ENCODE results near the gene TAF11. TPM values are rescaled to one million over a fixed set of nuclear protein-coding genes. Genes with fewer than 3 reads are reported as not detected.
A peak's percentile ranks its signal among the peaks of the same experiment; 100 is the strongest.
"Not testable (repeated sequence)": the region's sequence is repeated elsewhere in the genome, so short reads cannot be mapped to it uniquely, and the experiment has no call there.

The TAF11 gene, protein sequence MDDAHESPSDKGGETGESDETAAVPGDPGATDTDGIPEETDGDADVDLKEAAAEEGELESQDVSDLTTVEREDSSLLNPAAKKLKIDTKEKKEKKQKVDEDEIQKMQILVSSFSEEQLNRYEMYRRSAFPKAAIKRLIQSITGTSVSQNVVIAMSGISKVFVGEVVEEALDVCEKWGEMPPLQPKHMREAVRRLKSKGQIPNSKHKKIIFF
- total RNA-seq = 10 to 100 TPM; 28.3 to 31.9 TPM

- H3K36me3 Mint-ChIP-seq (ENCODE audit: low read depth) = peaks cover 21% of the 10 kb centered on the region
- DNase-seq (peak; percentile 95), ATAC-seq (peak; percentile 85)
- H3K4me1 Mint-ChIP-seq (ENCODE audit: low read depth) = peaks cover 35% of the 10 kb centered on the region
- CTCF ChIA-PET = interaction anchor here (1.0 to 1.7 kb wide), 5 partner anchors 9 to 427 kb away, joined by 3 to 6 read pairs (median 4); partner anchors contain the start of genes BLTP3A and SNRPC
- H3K4me3 Mint-ChIP-seq = peak within 1 kb of the TSS; percentile 97
- peaks cover 7% of the 10 kb centered on the region for H3K27me3 Mint-ChIP-seq (ENCODE audit: low read depth)
- POLR2A ChIA-PET = interaction anchor here (0.6 to 3.1 kb wide), 28 partner anchors 9 to 1283 kb away, joined by 3 to 24 read pairs (median 3); partner anchors contain the start of genes BLTP3A, ILRUN, RPS10 and SNRPC
- peak within 1 kb of the TSS; percentile 99 for H3K27ac Mint-ChIP-seq
- H3K9me3 Mint-ChIP-seq (ENCODE audit: insufficient read depth) = no peaks in the 10 kb centered on the region
Measured at GRCh38 chr6:34887753-34888513, at the start of gene TAF11. Gene TAF11 (minus strand): TSS chr6:34888042. CDS start chr6:34887957, 85 bp downstream.

- Mint-ChIP-seq H3K27ac (no peak overlapping the region), H3K27me3 (ENCODE audit: low read depth) (peaks cover 6% of the 10 kb centered on the region), H3K9me3 (ENCODE audit: insufficient read depth) (no peaks in the 10 kb centered on the region), H3K4me3 (no peak overlapping the region), H3K4me1 (ENCODE audit: low read depth) (peaks cover under 1% of the 10 kb centered on the region), H3K36me3 (ENCODE audit: low read depth) (no peaks in the 10 kb centered on the region)
- ATAC-seq = no peak
- ChIA-PET CTCF (no interaction called here), POLR2A (no interaction called here)
- no peak for DNase-seq
Measured at GRCh38 chr6:34934516-34934915, 46.7 kb upstream of the TAF11 start.

GRCh38 chr6:34932202-34932601, 44.4 kb upstream of the TAF11 start:
- CTCF ChIA-PET = not testable (repeated sequence)

DNA sequence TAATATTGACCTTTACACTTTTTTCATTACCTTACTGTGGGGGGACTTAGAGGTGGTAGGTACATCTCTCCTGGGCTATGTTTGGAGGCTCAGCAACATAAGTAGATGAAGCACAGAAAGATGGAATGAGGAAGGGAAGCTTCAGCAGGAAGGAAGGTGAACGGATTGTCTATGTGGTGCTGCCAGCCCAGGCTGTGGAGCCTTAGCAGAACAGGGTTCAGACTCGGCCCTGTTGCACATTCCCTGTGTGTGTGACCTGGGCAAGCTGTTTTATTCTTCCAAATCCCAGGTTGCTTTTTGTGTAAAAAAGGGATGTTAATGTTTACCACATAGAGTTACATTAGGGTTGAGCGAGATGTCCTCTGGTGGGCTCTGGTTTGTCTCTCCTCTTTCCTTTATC, 42.4 kb upstream of the TAF11 start:
- Mint-ChIP-seq H3K4me3 (no peak overlapping the region), H3K27ac (no peak overlapping the region), H3K36me3 (ENCODE audit: low read depth) (no peaks in the 10 kb centered on the region), H3K27me3 (ENCODE audit: low read depth) (peaks cover 14% of the 10 kb centered on the region), H3K4me1 (ENCODE audit: low read depth) (no peaks in the 10 kb centered on the region), H3K9me3 (ENCODE audit: insufficient read depth) (no peaks in the 10 kb centered on the region)
- DNase-seq (no peak), ATAC-seq (no peak)
- POLR2A ChIA-PET = no interaction called here
- CTCF ChIA-PET = interaction anchor here (2.4 kb wide), 1 partner anchor 57 kb away, joined by 7 read pairs; no protein-coding TSS in a partner anchor

More at GRCh38 chr6:34932202-34932601, 44.4 kb upstream of the TAF11 start:
- H3K27ac Mint-ChIP-seq; DNase-seq; H3K4me1 Mint-ChIP-seq (ENCODE audit: low read depth); H3K9me3 Mint-ChIP-seq (ENCODE audit: insufficient read depth); POLR2A ChIA-PET; ATAC-seq; H3K4me3 Mint-ChIP-seq; H3K36me3 Mint-ChIP-seq (ENCODE audit: low read depth): not testable (repeated sequence)
- H3K27me3 Mint-ChIP-seq (ENCODE audit: low read depth) = peaks cover 10% of the 10 kb centered on the region

GRCh38 chr6:34929241-34929978, 41.6 kb upstream of the TAF11 start:
- no peaks in the 10 kb centered on the region for H3K9me3 Mint-ChIP-seq (ENCODE audit: insufficient read depth)
- H3K27me3 Mint-ChIP-seq (ENCODE audit: low read depth) = peaks cover 18% of the 10 kb centered on the region
- POLR2A ChIA-PET = no interaction called here
- no peaks in the 10 kb centered on the region for H3K4me1 Mint-ChIP-seq (ENCODE audit: low read depth)
- DNase-seq = no peak
- ATAC-seq = no peak
- CTCF ChIA-PET = interaction anchor here (2.4 kb wide), 1 partner anchor 58 kb away, joined by 7 read pairs; no protein-coding TSS in a partner anchor
- no peaks in the 10 kb centered on the region for H3K36me3 Mint-ChIP-seq (ENCODE audit: low read depth)
- H3K4me3 Mint-ChIP-seq = no peak overlapping the region
- H3K27ac Mint-ChIP-seq = no peak overlapping the region

GRCh38 chr6:34928695-34929094, 40.9 kb upstream of the TAF11 start:
- Mint-ChIP-seq H3K4me3 (no peak overlapping the region), H3K4me1 (ENCODE audit: low read depth) (no peaks in the 10 kb centered on the region), H3K27ac (no peak overlapping the region), H3K9me3 (ENCODE audit: insufficient read depth) (no peaks in the 10 kb centered on the region), H3K36me3 (ENCODE audit: low read depth) (no peaks in the 10 kb centered on the region), H3K27me3 (ENCODE audit: low read depth) (peaks cover 21% of the 10 kb centered on the region)
- ChIA-PET CTCF (interaction anchor here (2.4 kb wide), 1 partner anchor 59 kb away, joined by 7 read pairs; no protein-coding TSS in a partner anchor), POLR2A (no interaction called here)
- DNase-seq (no peak), ATAC-seq (no peak)

DNA sequence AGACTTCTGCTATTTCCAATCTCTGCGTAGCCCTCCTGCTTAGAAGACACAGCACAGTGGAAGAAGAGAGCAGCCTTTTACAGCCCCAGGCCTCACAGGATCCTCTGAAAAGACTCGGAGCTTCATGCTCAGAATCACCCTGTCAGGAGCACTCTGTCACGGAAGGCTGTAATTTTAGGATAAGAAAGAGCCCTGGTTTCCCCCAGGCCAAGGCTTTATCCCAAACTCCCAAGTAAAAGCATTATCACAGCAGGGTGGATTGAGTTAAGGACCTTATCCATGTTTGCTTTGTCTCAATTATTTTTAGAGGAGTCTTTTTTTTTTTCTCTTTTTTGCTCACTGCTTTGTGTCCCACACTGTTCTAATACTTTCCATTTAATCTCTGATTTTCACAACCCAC, 40.4 kb upstream of the TAF11 start:
- Mint-ChIP-seq H3K9me3 (ENCODE audit: insufficient read depth) (no peaks in the 10 kb centered on the region), H3K36me3 (ENCODE audit: low read depth) (no peaks in the 10 kb centered on the region), H3K4me1 (ENCODE audit: low read depth) (no peaks in the 10 kb centered on the region), H3K27ac (no peak overlapping the region), H3K27me3 (ENCODE audit: low read depth) (peaks cover 24% of the 10 kb centered on the region), H3K4me3 (no peak overlapping the region)
- ChIA-PET POLR2A (no interaction called here), CTCF (interaction anchor here (0.6 to 2.4 kb wide), 2 partner anchors 59 to 377 kb away, joined by 3 to 7 read pairs; no protein-coding TSS in a partner anchor)
- ATAC-seq (no peak), DNase-seq (no peak)

DNA sequence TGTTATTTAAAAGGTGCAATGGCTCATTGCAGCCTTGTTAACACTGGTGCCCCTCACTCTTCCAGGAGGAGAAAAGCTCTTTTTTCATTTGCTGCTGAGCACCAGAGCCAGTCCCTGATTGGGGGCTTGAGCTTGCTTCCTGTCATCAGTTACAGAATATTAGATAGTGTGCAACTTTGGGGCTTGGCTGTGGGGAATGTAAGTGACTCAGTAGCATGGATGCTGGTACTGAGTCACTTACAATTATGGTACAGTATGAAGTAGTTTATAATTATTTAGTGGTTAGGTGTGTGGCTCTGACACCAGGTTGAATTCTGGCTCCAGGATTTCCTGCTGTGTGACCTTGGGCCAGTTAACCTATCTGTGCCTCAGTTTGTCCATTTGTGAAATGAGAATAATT, 38.8 kb upstream of the TAF11 start:
- H3K36me3 Mint-ChIP-seq (ENCODE audit: low read depth) = no peaks in the 10 kb centered on the region
- no peak overlapping the region for H3K27ac Mint-ChIP-seq
- ChIA-PET CTCF (no interaction called here), POLR2A (no interaction called here)
- DNase-seq (no peak), ATAC-seq (no peak)
- peaks cover 24% of the 10 kb centered on the region for H3K27me3 Mint-ChIP-seq (ENCODE audit: low read depth)
- no peaks in the 10 kb centered on the region for H3K9me3 Mint-ChIP-seq (ENCODE audit: insufficient read depth)
- no peaks in the 10 kb centered on the region for H3K4me1 Mint-ChIP-seq (ENCODE audit: low read depth)
- H3K4me3 Mint-ChIP-seq = no peak overlapping the region

DNA sequence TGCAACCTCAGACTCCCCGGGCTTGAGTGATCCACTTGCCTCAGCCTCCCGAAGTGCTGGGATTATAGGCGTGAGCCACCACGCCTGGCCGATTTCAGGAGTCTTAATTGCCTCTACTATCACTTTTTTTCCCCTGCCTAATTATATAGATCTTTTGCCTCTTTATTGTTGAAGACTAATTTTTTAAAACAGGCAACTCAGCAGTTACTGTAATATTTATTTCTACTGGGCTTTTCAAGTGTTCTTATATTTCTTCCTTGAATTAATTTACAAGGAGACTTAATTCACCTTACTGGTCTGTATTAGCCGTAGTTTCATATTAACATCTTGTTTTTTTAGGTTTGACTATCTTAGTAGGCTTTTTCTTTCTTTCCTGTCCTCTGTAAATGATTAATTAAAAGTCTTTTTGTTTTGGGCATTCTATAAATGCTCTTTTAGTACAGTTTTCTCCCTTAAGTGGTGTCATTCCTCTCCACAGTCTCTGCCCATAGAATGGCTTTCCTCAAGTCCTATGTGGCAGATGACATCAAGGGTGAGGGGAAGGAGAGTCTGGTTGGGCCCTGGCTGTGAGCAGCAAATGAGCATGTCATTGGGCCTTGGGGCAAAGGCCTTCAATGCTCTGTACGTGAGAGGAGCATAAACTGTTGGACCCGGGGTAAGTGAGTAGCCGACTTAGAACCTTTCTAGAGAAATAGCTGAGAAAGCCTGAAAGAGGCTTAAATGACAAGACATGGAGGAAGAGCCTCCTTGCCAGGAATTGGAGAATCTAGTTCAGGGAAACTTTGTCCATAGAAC, 37.2 kb upstream of the TAF11 start:
- DNase-seq = no peak
- no peak for ATAC-seq
- CTCF ChIA-PET = no interaction called here
- no peaks in the 10 kb centered on the region for H3K9me3 Mint-ChIP-seq (ENCODE audit: insufficient read depth)
- no peaks in the 10 kb centered on the region for H3K4me1 Mint-ChIP-seq (ENCODE audit: low read depth)
- no peak overlapping the region for H3K27ac Mint-ChIP-seq
- POLR2A ChIA-PET = no interaction called here
- H3K36me3 Mint-ChIP-seq (ENCODE audit: low read depth) = no peaks in the 10 kb centered on the region
- peaks cover 25% of the 10 kb centered on the region for H3K27me3 Mint-ChIP-seq (ENCODE audit: low read depth)
- no peak overlapping the region for H3K4me3 Mint-ChIP-seq

GRCh38 chr6:34922177-34922663, 34.4 kb upstream of the TAF11 start:
- CTCF ChIA-PET = interaction anchor here (0.8 kb wide), 1 partner anchor 318 kb away, joined by 3 read pairs; no protein-coding TSS in a partner anchor
- Mint-ChIP-seq H3K4me3 (no peak overlapping the region), H3K4me1 (ENCODE audit: low read depth) (peaks cover 8% of the 10 kb centered on the region), H3K36me3 (ENCODE audit: low read depth) (peaks cover 2% of the 10 kb centered on the region), H3K9me3 (ENCODE audit: insufficient read depth) (no peaks in the 10 kb centered on the region), H3K27ac (no peak overlapping the region), H3K27me3 (ENCODE audit: low read depth) (peaks cover 17% of the 10 kb centered on the region)
- no peak for DNase-seq
- no peak for ATAC-seq
- POLR2A ChIA-PET = no interaction called here

- DNase-seq = no peak
- Mint-ChIP-seq H3K27me3 (ENCODE audit: low read depth) (peaks cover 19% of the 10 kb centered on the region), H3K4me1 (ENCODE audit: low read depth) (peaks cover 8% of the 10 kb centered on the region), H3K4me3 (no peak overlapping the region), H3K9me3 (ENCODE audit: insufficient read depth) (no peaks in the 10 kb centered on the region), H3K27ac (no peak overlapping the region), H3K36me3 (ENCODE audit: low read depth) (peaks cover 2% of the 10 kb centered on the region)
- ChIA-PET POLR2A (no interaction called here), CTCF (no interaction called here)
- no peak for ATAC-seq
Measured at GRCh38 chr6:34920097-34920496, 32.3 kb upstream of the TAF11 start.

Measured in activated CD8-positive, alpha-beta T cell treated with anti-CD3 and anti-CD28 coated beads, Interleukin-2, amount 10 ng/mL, durations not matched to agents 7 days and 5 days (primary cell).